Measurements from ENCODE around the gene CDH11. TPM values are rescaled to one million over a fixed set of nuclear protein-coding genes. Genes with fewer than 3 reads are reported as not detected.

Gene CDH11
- total RNA-seq, 1 experiment from 2014 or later: 5.4 TPM

GRCh38 chr16:65123396-65124211 lies 1.7 kb upstream of the CDH11 start:
- Histone ChIP-seq H4K20me1 (ENCODE audit: control insufficient read depth, insufficient read depth, insufficient read length) (no peaks in the 10 kb centered on the region), H2AFZ (ENCODE audit: low read length) (no peak overlapping the region), H3K9ac (ENCODE audit: extremely low read depth, insufficient read length, low read length) (no peak overlapping the region), H3K4me1 (ENCODE audit: insufficient read depth, low read length) (no peaks in the 10 kb centered on the region), H3T11ph (ENCODE audit: low read length) (no peak overlapping the region), H2BK15ac (ENCODE audit: low read depth, low read length) (no peak overlapping the region), H4K5ac (ENCODE audit: insufficient read length, low read depth, low read length) (no peak overlapping the region), H3K14ac (ENCODE audit: insufficient read depth, low read length) (no peak overlapping the region), H3K27ac (ENCODE audit: insufficient read length, low read depth, low read length) (no peak overlapping the region), H2BK120ac (ENCODE audit: low read depth, low read length, poor library complexity, severe bottlenecking) (no peak overlapping the region), H4K8ac (replicated peaks; ENCODE audit: insufficient read length, low read depth, low read length) (no peak overlapping the region), H2BK5ac (ENCODE audit: insufficient read length, low read length) (no peak overlapping the region), H3K9me3 (ENCODE audit: control insufficient read depth, low read depth, low read length) (no peaks in the 10 kb centered on the region), H4K91ac (ENCODE audit: insufficient read length, low read depth, low read length) (no peak overlapping the region), H3K4ac (ENCODE audit: low read depth, low read length) (no peak overlapping the region), H3K79me2 (ENCODE audit: insufficient read depth, low read length) (no peaks in the 10 kb centered on the region), H2BK12ac (ENCODE audit: insufficient read length, low read depth, low read length) (no peak overlapping the region), H3K4me2 (ENCODE audit: insufficient read depth, insufficient read length, low read length) (peak overlapping the region; percentile 88), H3K23ac (ENCODE audit: insufficient read length, low read depth, low read length) (no peak overlapping the region), H2BK20ac (ENCODE audit: low read depth, low read length, poor library complexity, severe bottlenecking) (no peak overlapping the region), H3K23me2 (ENCODE audit: insufficient read length, low read depth, low read length, poor library complexity, severe bottlenecking) (peaks cover 34% of the 10 kb centered on the region), H3K56ac (ENCODE audit: insufficient read length, low read depth, low read length) (no peak overlapping the region), H3K18ac (ENCODE audit: insufficient read length, low read depth, low read length) (no peak overlapping the region), H3K79me1 (ENCODE audit: insufficient read depth, low read depth, low read length, poor library complexity, severe bottlenecking) (no peaks in the 10 kb centered on the region), H2AK5ac (ENCODE audit: insufficient read length, low read length) (no peak overlapping the region), H3K27me3 (ENCODE audit: insufficient read depth, low read length) (peaks cover 32% of the 10 kb centered on the region)
- no peaks in the 10 kb centered on the region for H3K36me3 Mint-ChIP-seq (ENCODE audit: insufficient read depth in 1 of 3, low read depth in 3 of 3)
- H3K27me3 Mint-ChIP-seq (ENCODE audit: low read depth): peaks cover 79% of the 10 kb centered on the region
- no peak overlapping the region for H3K27ac Mint-ChIP-seq
- WGBS (ENCODE audit: extremely low coverage, insufficient read length, low lambda C conversion rate): no CpG with 5 or more reads among the region's 51 CpGs
- no peaks in the 10 kb centered on the region for H3K9me3 Mint-ChIP-seq
- H3K4me3 Mint-ChIP-seq: peak overlapping the region; percentile 71 to 90
- TF ChIP-seq CTCF (conservative IDR thresholded peaks at IDR 0.05): no peak
- DNase-seq: no peak
- H3K4me1 Mint-ChIP-seq: peaks cover 24 to 25% of the 10 kb centered on the region in 2 experiments
